Measurements from ENCODE around the gene NCAN.

DNA sequence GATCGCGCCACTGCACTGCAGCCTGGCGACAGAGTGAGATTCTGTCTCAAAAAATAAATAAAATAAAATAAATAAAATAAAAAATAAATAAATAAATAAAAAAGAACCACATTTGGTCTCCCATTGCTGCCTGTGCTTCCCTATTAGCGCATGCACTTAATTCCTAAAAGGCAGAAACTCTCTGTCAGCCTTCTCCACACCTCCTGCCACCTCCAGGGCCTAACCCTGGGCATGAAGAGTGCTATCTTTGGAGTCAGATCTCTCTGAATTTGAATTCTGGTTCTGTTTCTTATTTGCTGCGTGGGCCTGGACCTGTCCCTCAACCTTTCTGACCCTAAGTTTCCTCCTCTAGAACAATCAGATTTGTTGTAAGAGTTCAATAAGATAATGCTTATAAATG, 11.3 kb downstream of the NCAN start:
- no peak for TF ChIP-seq POLR2A (IDR thresholded peaks at IDR 0.05)
- TF ChIP-seq, protein P1, sequence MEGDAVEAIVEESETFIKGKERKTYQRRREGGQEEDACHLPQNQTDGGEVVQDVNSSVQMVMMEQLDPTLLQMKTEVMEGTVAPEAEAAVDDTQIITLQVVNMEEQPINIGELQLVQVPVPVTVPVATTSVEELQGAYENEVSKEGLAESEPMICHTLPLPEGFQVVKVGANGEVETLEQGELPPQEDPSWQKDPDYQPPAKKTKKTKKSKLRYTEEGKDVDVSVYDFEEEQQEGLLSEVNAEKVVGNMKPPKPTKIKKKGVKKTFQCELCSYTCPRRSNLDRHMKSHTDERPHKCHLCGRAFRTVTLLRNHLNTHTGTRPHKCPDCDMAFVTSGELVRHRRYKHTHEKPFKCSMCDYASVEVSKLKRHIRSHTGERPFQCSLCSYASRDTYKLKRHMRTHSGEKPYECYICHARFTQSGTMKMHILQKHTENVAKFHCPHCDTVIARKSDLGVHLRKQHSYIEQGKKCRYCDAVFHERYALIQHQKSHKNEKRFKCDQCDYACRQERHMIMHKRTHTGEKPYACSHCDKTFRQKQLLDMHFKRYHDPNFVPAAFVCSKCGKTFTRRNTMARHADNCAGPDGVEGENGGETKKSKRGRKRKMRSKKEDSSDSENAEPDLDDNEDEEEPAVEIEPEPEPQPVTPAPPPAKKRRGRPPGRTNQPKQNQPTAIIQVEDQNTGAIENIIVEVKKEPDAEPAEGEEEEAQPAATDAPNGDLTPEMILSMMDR (IDR thresholded peaks at IDR 0.05), result no peak
